Brain microvascular endothelial cell (primary cell): ENCODE measurements around the gene LRRC4B.
A peak's percentile ranks its signal among the peaks of the same experiment; 100 is the strongest.

Experiments
- DNase-seq: peaks from one replicate; pipeline ENCODE4 v3.0.0-alpha.2; 2020
- H3K27ac ChIP-seq: fragments of 250-450 bp; sonication (Bioruptor Pico); 2 replicates; pipeline ENCODE4 v1.5.1; 2020; ENCODE audit warnings: mild to moderate bottlenecking, moderate library complexity
- H3K27me3 ChIP-seq: fragments of 250-450 bp; sonication (Bioruptor Pico); replicated peaks from 2 replicates; pipeline ENCODE4 v1.5.1; 2020; ENCODE audit warnings: mild to moderate bottlenecking
- H3K36me3 ChIP-seq: fragments of 250-450 bp; sonication (Bioruptor Pico); replicated peaks from 2 replicates; pipeline ENCODE4 v1.5.1; 2020; ENCODE audit warnings: mild to moderate bottlenecking
- H3K4me3 ChIP-seq: 2 replicates; pipeline ENCODE4 v1.5.1; 2011; ENCODE audit warnings: low read depth, mild to moderate bottlenecking, control low read depth, low read length, moderate library complexity
- in situ Hi-C: cut with HindIII; loops from 2 replicates; pipeline ENCODE4 v1.10.0; 2017; ENCODE audit warnings: low sequenced_read_pairs, low pct_ligation_motif_present
- TF ChIP-seq, protein P1 (sequence below): IDR thresholded peaks from 2 replicates; pipeline ENCODE4 v1.5.1; 2011; ENCODE audit warnings: low read depth, mild to moderate bottlenecking, moderate library complexity, low read length, control low read depth, inconsistent platforms; ENCODE audit errors: missing control alignments

LRRC4B gene

GRCh38 chr19:50488389-50489194 lies 79.6 kb downstream of the LRRC4B start:
- no peak for DNase-seq
- H3K27me3 ChIP-seq: peaks cover 10% of the 10 kb centered on the region
- H3K4me3 ChIP-seq: no peak overlapping the region
- in situ Hi-C loops: no loop called here
- H3K27ac ChIP-seq: no peak overlapping the region
- no peaks in the 10 kb centered on the region for H3K36me3 ChIP-seq
- TF ChIP-seq, protein P1, sequence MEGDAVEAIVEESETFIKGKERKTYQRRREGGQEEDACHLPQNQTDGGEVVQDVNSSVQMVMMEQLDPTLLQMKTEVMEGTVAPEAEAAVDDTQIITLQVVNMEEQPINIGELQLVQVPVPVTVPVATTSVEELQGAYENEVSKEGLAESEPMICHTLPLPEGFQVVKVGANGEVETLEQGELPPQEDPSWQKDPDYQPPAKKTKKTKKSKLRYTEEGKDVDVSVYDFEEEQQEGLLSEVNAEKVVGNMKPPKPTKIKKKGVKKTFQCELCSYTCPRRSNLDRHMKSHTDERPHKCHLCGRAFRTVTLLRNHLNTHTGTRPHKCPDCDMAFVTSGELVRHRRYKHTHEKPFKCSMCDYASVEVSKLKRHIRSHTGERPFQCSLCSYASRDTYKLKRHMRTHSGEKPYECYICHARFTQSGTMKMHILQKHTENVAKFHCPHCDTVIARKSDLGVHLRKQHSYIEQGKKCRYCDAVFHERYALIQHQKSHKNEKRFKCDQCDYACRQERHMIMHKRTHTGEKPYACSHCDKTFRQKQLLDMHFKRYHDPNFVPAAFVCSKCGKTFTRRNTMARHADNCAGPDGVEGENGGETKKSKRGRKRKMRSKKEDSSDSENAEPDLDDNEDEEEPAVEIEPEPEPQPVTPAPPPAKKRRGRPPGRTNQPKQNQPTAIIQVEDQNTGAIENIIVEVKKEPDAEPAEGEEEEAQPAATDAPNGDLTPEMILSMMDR: no peak

DNA sequence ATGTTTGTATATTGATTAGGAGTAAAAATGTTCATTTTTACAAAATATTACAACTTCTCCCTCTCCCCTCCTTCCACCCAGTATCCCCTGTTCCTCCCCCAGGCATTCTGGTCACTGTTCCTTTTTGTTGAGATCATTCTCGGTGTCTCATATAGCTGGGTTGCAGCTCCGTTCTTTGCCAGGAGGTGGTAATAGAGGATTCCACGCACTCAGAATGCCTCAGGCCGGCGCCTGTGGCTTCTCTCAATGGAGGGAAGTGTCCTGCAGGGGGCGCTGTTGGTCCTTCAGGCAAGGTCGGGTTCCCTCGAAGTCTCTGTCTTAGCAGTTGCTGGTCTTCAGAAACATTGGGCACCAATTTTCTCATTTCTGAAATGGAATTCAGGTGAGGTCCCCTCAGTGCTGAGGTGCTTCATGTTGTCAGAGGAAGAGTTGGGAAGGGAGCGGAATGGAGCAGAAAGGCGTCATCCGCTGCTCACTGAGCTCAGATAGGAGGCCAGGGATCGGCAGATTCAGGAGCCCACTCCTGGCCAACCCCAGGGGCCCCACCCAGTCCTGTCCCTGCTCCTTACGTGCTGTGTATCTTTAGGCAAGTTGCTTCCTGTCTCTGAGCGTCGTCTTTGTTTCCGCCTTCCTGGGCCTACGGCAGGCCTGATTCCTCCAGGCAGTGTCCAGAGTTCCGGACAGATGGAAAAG lies 81.3 kb downstream of the LRRC4B start:
- peak; percentile 59 for DNase-seq
- Histone ChIP-seq H3K27ac (no peak overlapping the region), H3K4me3 (no peak overlapping the region), H3K36me3 (peaks cover 8% of the 10 kb centered on the region), H3K27me3 (peaks cover 4% of the 10 kb centered on the region)
- TF ChIP-seq, protein P1: peak; percentile 71
- in situ Hi-C loops: no loop called here

GRCh38 chr19:50485284-50485955 lies 82.8 kb downstream of the LRRC4B start:
- TF ChIP-seq, protein P1: no peak
- no peak for DNase-seq
- Histone ChIP-seq H3K27ac (no peak overlapping the region), H3K4me3 (no peak overlapping the region), H3K27me3 (peaks cover 4% of the 10 kb centered on the region), H3K36me3 (peaks cover 15% of the 10 kb centered on the region)
- in situ Hi-C loops: no loop called here

DNA sequence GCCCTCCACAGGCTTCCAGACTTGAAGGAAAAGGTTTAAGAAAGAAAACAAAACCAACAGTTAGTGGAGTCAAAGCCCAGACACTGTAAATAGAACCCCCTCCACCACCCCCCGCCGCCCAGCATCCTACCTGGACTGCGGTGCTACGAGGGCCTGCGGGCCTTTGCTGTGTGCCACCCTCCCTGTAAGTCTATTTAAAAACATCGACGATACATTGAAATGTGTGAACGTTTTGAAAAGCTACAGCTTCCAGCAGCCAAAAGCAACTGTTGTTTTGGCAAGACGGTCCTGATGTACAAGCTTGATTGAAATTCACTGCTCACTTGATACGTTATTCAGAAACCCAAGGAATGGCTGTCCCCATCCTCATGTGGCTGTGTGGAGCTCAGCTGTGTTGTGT lies 85.3 kb downstream of the LRRC4B start:
- DNase-seq: no peak
- TF ChIP-seq, protein P1: no peak
- H3K36me3 ChIP-seq: peaks cover 22% of the 10 kb centered on the region
- no peak overlapping the region for H3K27ac ChIP-seq
- in situ Hi-C loops: no loop called here
- no peak overlapping the region for H3K4me3 ChIP-seq
- no peaks in the 10 kb centered on the region for H3K27me3 ChIP-seq

- no peak overlapping the region for H3K4me3 ChIP-seq
- in situ Hi-C loops: no loop called here
- no peak for DNase-seq
- TF ChIP-seq, protein P1: no peak
- peaks cover 22% of the 10 kb centered on the region for H3K36me3 ChIP-seq
- no peak overlapping the region for H3K27ac ChIP-seq
- H3K27me3 ChIP-seq: no peaks in the 10 kb centered on the region
These were observed 85.9 kb downstream of the LRRC4B start for GRCh38 chr19:50482271-50482855.
